Putamen (tissue), 1 donor: ENCODE measurements around the gene PACSIN2.
"Not testable (repeated sequence)": the region's sequence is repeated elsewhere in the genome, so short reads cannot be mapped to it uniquely, and the experiment has no call there.

Source experiments
- DNase-seq: peaks from one replicate; pipeline ENCODE4 v3.0.0-alpha.2; 2016; ENCODE audit warnings: low spot score

The PACSIN2 gene

GRCh38 chr22:42964994-42965699, 49.8 kb downstream of the PACSIN2 start:
- no peak for DNase-seq

GRCh38 chr22:42963231-42963595, 51.7 kb downstream of the PACSIN2 start:
- DNase-seq, result no peak

GRCh38 chr22:42962295-42963230, 52.4 kb downstream of the PACSIN2 start:
- DNase-seq, result no peak

GRCh38 chr22:42961810-42962209, 53.1 kb downstream of the PACSIN2 start:
- DNase-seq, result no peak

- DNase-seq, result not testable (repeated sequence)
These were observed 53.6 kb downstream of the PACSIN2 start for GRCh38 chr22:42961400-42961690.

GRCh38 chr22:42960531-42961399, 54.2 kb downstream of the PACSIN2 start:
- DNase-seq, result no peak

GRCh38 chr22:42959576-42960509, 55.1 kb downstream of the PACSIN2 start:
- no peak for DNase-seq

- no peak for DNase-seq
These were observed 56.0 kb downstream of the PACSIN2 start for GRCh38 chr22:42958937-42959336.

- DNase-seq, result no peak
These were observed 57.0 kb downstream of the PACSIN2 start for GRCh38 chr22:42957958-42958357.

- DNase-seq, result no peak
These were observed 57.4 kb downstream of the PACSIN2 start for GRCh38 chr22:42957544-42957943.

- DNase-seq, result no peak
These were observed 59.1 kb downstream of the PACSIN2 start for GRCh38 chr22:42955848-42956247.

GRCh38 chr22:42955087-42955635, 59.8 kb downstream of the PACSIN2 start:
- no peak for DNase-seq

- DNase-seq, result not testable (repeated sequence)
These were observed 61.2 kb downstream of the PACSIN2 start for GRCh38 chr22:42953751-42954150.

- DNase-seq, result no peak
These were observed 63.7 kb downstream of the PACSIN2 start for GRCh38 chr22:42951093-42951710.

- no peak for DNase-seq
These were observed 64.7 kb downstream of the PACSIN2 start for GRCh38 chr22:42950281-42950680.

GRCh38 chr22:42949159-42949558, 65.8 kb downstream of the PACSIN2 start:
- DNase-seq, result no peak

GRCh38 chr22:42948294-42948693, 66.7 kb downstream of the PACSIN2 start:
- DNase-seq, result no peak

- no peak for DNase-seq
These were observed 67.5 kb downstream of the PACSIN2 start for GRCh38 chr22:42947211-42947990.

GRCh38 chr22:42946546-42947198, 68.3 kb downstream of the PACSIN2 start:
- DNase-seq, result no peak
